NOMO-1 treated with dmso at 0.1 percent for 144 hours (cell line): ENCODE measurements around the gene DMC1.

Experiments used
- DNase-seq: peaks from one replicate; lab custom pipeline; 2025; ENCODE audit not compliant: unreplicated experiment; lab: John Stamatoyannopoulos, UW

Gene DMC1

GRCh38 chr22:38503021-38503420 lies 67.0 kb downstream of the DMC1 start:
- DNase-seq = no peak

GRCh38 chr22:38501797-38502672 lies 67.9 kb downstream of the DMC1 start:
- DNase-seq = no peak

GRCh38 chr22:38497869-38498268 lies 72.1 kb downstream of the DMC1 start:
- no peak for DNase-seq

GRCh38 chr22:38494939-38495338 lies 75.0 kb downstream of the DMC1 start:
- DNase-seq = no peak

- DNase-seq = no peak
These were observed 75.5 kb downstream of the DMC1 start for GRCh38 chr22:38494498-38494897.

GRCh38 chr22:38491707-38492348 lies 78.2 kb downstream of the DMC1 start:
- no peak for DNase-seq

GRCh38 chr22:38490915-38491314 lies 79.1 kb downstream of the DMC1 start:
- DNase-seq = no peak

GRCh38 chr22:38490475-38490874 lies 79.5 kb downstream of the DMC1 start:
- no peak for DNase-seq

- DNase-seq = no peak
These were observed 80.3 kb downstream of the DMC1 start for GRCh38 chr22:38489561-38490145.

GRCh38 chr22:38489142-38489541 lies 80.8 kb downstream of the DMC1 start:
- DNase-seq = no peak

GRCh38 chr22:38487946-38488345 lies 82.0 kb downstream of the DMC1 start:
- DNase-seq = no peak

GRCh38 chr22:38485783-38486182 lies 84.2 kb downstream of the DMC1 start:
- no peak for DNase-seq

- DNase-seq = no peak
These were observed 85.7 kb downstream of the DMC1 start for GRCh38 chr22:38484244-38484643.

- DNase-seq = no peak
These were observed 87.2 kb downstream of the DMC1 start for GRCh38 chr22:38482662-38483308.

- no peak for DNase-seq
These were observed 88.1 kb downstream of the DMC1 start for GRCh38 chr22:38481871-38482332.

- DNase-seq = no peak
These were observed 88.7 kb downstream of the DMC1 start for GRCh38 chr22:38481162-38481870.

- DNase-seq = no peak
These were observed 90.7 kb downstream of the DMC1 start for GRCh38 chr22:38479096-38479837.

GRCh38 chr22:38477585-38477984 lies 92.4 kb downstream of the DMC1 start:
- no peak for DNase-seq

GRCh38 chr22:38474003-38474607 lies 95.9 kb downstream of the DMC1 start:
- DNase-seq = no peak

- no peak for DNase-seq
These were observed 98.7 kb downstream of the DMC1 start for GRCh38 chr22:38471237-38471636.
